SH-SY5Y (cell line): ENCODE data around the gene SPECC1L.

Source experiments
- GATA2 ChIP-seq: IDR thresholded peaks from 2 replicates; pipeline ENCODE4 v1.6.1; 2011; ENCODE audit warnings: mild to moderate bottlenecking, low read depth, low read length
- GATA3 ChIP-seq: IDR thresholded peaks from 2 replicates; pipeline ENCODE4 v1.6.1; 2011; ENCODE audit warnings: low read depth, mild to moderate bottlenecking, low read length, moderate library complexity

GRCh38 chr22:24446260-24446611 is 175.6 kb downstream of the SPECC1L start:
- TF ChIP-seq GATA3 = no peak; the same call in 1 of the 2 replicates
- peak; percentile 67 for TF ChIP-seq GATA2
